ENCODE results near the gene MALL. TPM values are rescaled to one million over a fixed set of nuclear protein-coding genes. Genes with fewer than 3 reads are reported as not detected.

The MALL gene
- total and polyA plus RNA-seq, 2 of the 13 experiments (the other 11 are each of a cell fraction or from before 2014, with no cell fraction given): not detected

- TF ChIP-seq ZNF441 (CRISPR knock-in tag; IDR thresholded peaks at IDR 0.05; ENCODE audit: borderline replicate concordance) (no peak), TBL1XR1 (IDR thresholded peaks at IDR 0.05; ENCODE audit: borderline replicate concordance, low read length, partially characterized antibody) (no peak), ZGPAT (CRISPR knock-in tag; IDR thresholded peaks at IDR 0.05) (no peak), GABPA (IDR thresholded peaks at IDR 0.05; ENCODE audit: low read depth, low read length) (no peak), GABPA (CRISPR knock-in tag; IDR thresholded peaks at IDR 0.05; ENCODE audit: low read depth) (peak; percentile 39; the same call in 1 of the 2 replicates), EP300 (IDR thresholded peaks at IDR 0.05; ENCODE audit: low read depth in 2 of 2, low read length in 2 of 2) (peak in 1 of 2 experiments; percentile 7; a peak in 1 of 4 replicates), EP300 (CRISPR knock-in tag; IDR thresholded peaks at IDR 0.05; ENCODE audit: borderline replicate concordance) (no peak), ZNF33A (CRISPR knock-in tag; IDR thresholded peaks at IDR 0.05; ENCODE audit: borderline replicate concordance) (no peak), HINFP (CRISPR knock-in tag; IDR thresholded peaks at IDR 0.05; ENCODE audit: low read depth) (0 out of 2 replicates have a peak, but pooled peaks have one; percentile 62), SMC3 (IDR thresholded peaks at IDR 0.05; ENCODE audit: low read length) (no peak), KDM6A (CRISPR knock-in tag; IDR thresholded peaks at IDR 0.05; ENCODE audit: low read depth) (no peak), ZFP62 (CRISPR knock-in tag; IDR thresholded peaks at IDR 0.05) (no peak), NFE2L2 (IDR thresholded peaks at IDR 0.05; ENCODE audit: low read length) (peak; percentile 49; the same call in 1 of the 2 replicates), DNMT1 (CRISPR knock-in tag; IDR thresholded peaks at IDR 0.05) (no peak), BATF2 (CRISPR knock-in tag; IDR thresholded peaks at IDR 0.05) (no peak), RAD51 (IDR thresholded peaks at IDR 0.05; ENCODE audit: borderline replicate concordance) (no peak), MAF1 (CRISPR knock-in tag; IDR thresholded peaks at IDR 0.05; ENCODE audit: borderline replicate concordance) (no peak), HNRNPL (IDR thresholded peaks at IDR 0.05; ENCODE audit: low read depth, low read length) (peak; percentile 77; the same call in 1 of the 2 replicates), ZNF569 (CRISPR knock-in tag; IDR thresholded peaks at IDR 0.05; ENCODE audit: borderline replicate concordance) (no peak), KMT2A (CRISPR knock-in tag; IDR thresholded peaks at IDR 0.05) (no peak), GMEB1 (CRISPR knock-in tag; IDR thresholded peaks at IDR 0.05; ENCODE audit: borderline replicate concordance) (no peak), HDAC2 (CRISPR knock-in tag; IDR thresholded peaks at IDR 0.05) (no peak), NFYC (CRISPR knock-in tag; IDR thresholded peaks at IDR 0.05) (no peak), MXD3 (CRISPR knock-in tag; IDR thresholded peaks at IDR 0.05) (no peak), KDM2A (CRISPR knock-in tag; IDR thresholded peaks at IDR 0.05; ENCODE audit: borderline replicate concordance, low read depth) (peak; percentile 39; the same call in 1 of the 2 replicates)
Observed at GRCh38 chr2:110101280-110101844, 14.3 kb downstream of the MALL start (continued).
